ENCODE data around the gene KIF18B.

KIF18B gene

DNA sequence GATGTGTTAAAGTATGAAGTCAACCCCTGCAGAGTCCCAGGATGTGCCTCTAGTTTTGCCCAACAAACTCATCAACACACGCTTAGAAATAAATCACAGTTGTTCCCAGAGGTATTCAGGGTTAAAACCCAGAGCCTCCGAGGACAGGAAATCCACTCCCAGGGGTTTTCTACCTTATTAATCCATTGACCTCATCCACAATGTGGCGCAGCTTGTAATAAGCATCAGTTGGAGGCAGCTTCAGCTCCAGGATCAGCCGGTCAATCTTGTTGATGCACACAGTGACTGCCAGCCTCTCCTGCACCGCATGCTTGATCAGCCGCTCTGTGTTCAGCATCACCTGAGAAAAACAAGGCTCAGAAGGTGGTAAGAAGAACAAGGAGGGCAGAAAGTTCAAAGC is 71.8 kb downstream of the KIF18B start:
- no peak for DNase-seq (ENCODE audit: low spot score)

All from hematopoietic multipotent progenitor cell treated with erythropoietin and hydrocortisone succinate and interleukin-3 and kit ligand, for 15 days (in vitro differentiated cells).